Thyroid gland (tissue), 4 donors: ENCODE results near the gene ERICH2. TPM values are rescaled to one million over a fixed set of nuclear protein-coding genes. Genes with fewer than 3 reads are reported as not detected.

ENCODE experiments used
- DNase-seq, 2 donors: peaks; one replicate each; pipeline ENCODE4 v3.0.0-alpha.2; 2019
- H3K27ac ChIP-seq, 3 donors: fragments of 200-600 bp; sonication (generic); 1 replicate in 2 of 3; 2 replicates in 1 of 3; pipeline ENCODE4 v1.5.1; 2016 to 2019; ENCODE audit warnings: mild to moderate bottlenecking in 1 of 3, moderate library complexity in 1 of 3
- H3K27me3 ChIP-seq: fragments of 200-600 bp; sonication (generic); one replicate; pipeline ENCODE4 v1.5.1; 2019
- H3K36me3 ChIP-seq, 2 donors: fragments of 200-600 bp; sonication (generic); one replicate each; pipeline ENCODE4 v1.5.1; 2016 to 2019
- H3K4me1 ChIP-seq, 2 donors: fragments of 200-600 bp; sonication (generic); one replicate each; pipeline ENCODE4 v1.5.1; 2017 to 2019
- H3K4me3 ChIP-seq, 3 donors: fragments of 200-600 bp; sonication (generic); replicated peaks in 1 of 3; 1 replicate in 2 of 3; 2 replicates in 1 of 3; pipeline ENCODE4 v1.5.1; 2016; ENCODE audit warnings: mild to moderate bottlenecking in 1 of 3
- H3K9me3 ChIP-seq: fragments of 200-600 bp; sonication (generic); one replicate; pipeline ENCODE4 v1.5.1; 2017
- CTCF ChIP-seq, 6 experiments: fragments of 200-600 bp in 3 of 6; fragments of 450-650 bp in 3 of 6; sonication (generic) in 3 of 6; IDR thresholded peaks; one replicate each; pipeline ENCODE4 v1.5.1; 2016 to 2019; ENCODE audit warnings: antibody characterized with exemption in 6 of 6, mild to moderate bottlenecking in 2 of 6, inconsistent platforms in 1 of 6, moderate library complexity in 1 of 6
- POLR2A ChIP-seq, 2 donors: fragments of 450-650 bp; IDR thresholded peaks; one replicate each; pipeline ENCODE4 v1.6.1; 2017; ENCODE audit warnings: antibody characterized with exemption in 2 of 2, mild to moderate bottlenecking in 2 of 2, moderate library complexity in 1 of 2
- WGBS, 2 donors: methylation state at CpG; one replicate each; pipeline ENCODE4 v1.1.5; 2017; 5-methylcytosine and 5-hydroxymethylcytosine counted together
- intact Hi-C: fragments of 100-400 bp; cut with DNase I; formaldehyde crosslinking; loops from one replicate; pipeline ENCODE4 v1.15.1; 2023
- total RNA-seq, 4 donors: library from RNA; depleted of rRNA; stranded (reverse); fragments of >200 nt; gene quantifications; one replicate each; pipeline ENCODE4 v1.2.3, GENCODE V29; 2016

ERICH2 gene
- total RNA-seq, 4 donors from 2014 or later: not detected

- intact Hi-C loops: no loop called here
- Histone ChIP-seq H3K4me1 (peaks cover 44 to 58% of the 10 kb centered on the region in 2 donors), H3K27me3 (peaks cover 43% of the 10 kb centered on the region), H3K4me3 (peak overlapping the region in 1 of 3 donors; percentile 6), H3K9me3 (no peaks in the 10 kb centered on the region), H3K36me3 (no peaks in the 10 kb centered on the region), H3K27ac (no peak overlapping the region)
- no peak for DNase-seq
- TF ChIP-seq POLR2A (IDR thresholded peaks at IDR 0.05): no peak
- TF ChIP-seq CTCF (IDR thresholded peaks at IDR 0.05): peak in 1 of 6 experiments; percentile 16
- WGBS, 2 donors: 10 to 21% methylated on average over 22 to 41 of the region's 43 CpGs
These were observed 52.3 kb downstream of the ERICH2 start for GRCh38 chr2:170822290-170823087.

- H3K27me3 ChIP-seq: peaks cover 38% of the 10 kb centered on the region
These were observed 53.1 kb downstream of the ERICH2 start for GRCh38 chr2:170823088-170823897.

GRCh38 chr2:170823898-170824215, 53.7 kb downstream of the ERICH2 start:
- intact Hi-C loops: no loop called here
- TF ChIP-seq CTCF (IDR thresholded peaks at IDR 0.05): no peak
- TF ChIP-seq POLR2A (IDR thresholded peaks at IDR 0.05): no peak
- Histone ChIP-seq H3K9me3 (no peaks in the 10 kb centered on the region), H3K27me3 (peaks cover 33% of the 10 kb centered on the region), H3K4me1 (peaks cover 31 to 45% of the 10 kb centered on the region in 2 donors), H3K4me3 (no peak overlapping the region), H3K36me3 (no peaks in the 10 kb centered on the region), H3K27ac (no peak overlapping the region)
- 13 to 25% methylated on average over 11 of the region's 11 CpGs for WGBS, 2 donors
- DNase-seq: no peak

More at GRCh38 chr2:170823088-170823897, 53.1 kb downstream of the ERICH2 start:
- intact Hi-C loops: no loop called here
- Histone ChIP-seq H3K36me3 (no peaks in the 10 kb centered on the region), H3K4me3 (peak overlapping the region in 1 of 3 donors; percentile 20), H3K4me1 (peaks cover 36 to 50% of the 10 kb centered on the region in 2 donors), H3K27ac (no peak overlapping the region), H3K9me3 (no peaks in the 10 kb centered on the region)
- DNase-seq: peak; percentile 31 to 36
- TF ChIP-seq CTCF (IDR thresholded peaks at IDR 0.05): no peak
- TF ChIP-seq POLR2A (IDR thresholded peaks at IDR 0.05): no peak
- 4 to 12% methylated on average over 35 to 36 of the region's 61 CpGs for WGBS, 2 donors

GRCh38 chr2:170824526-170825015, 54.4 kb downstream of the ERICH2 start:
- no peak for DNase-seq
- 46 to 73% methylated on average over 2 of the region's 2 CpGs for WGBS, 2 donors
- H3K27ac ChIP-seq: no peak overlapping the region
- no peak overlapping the region for H3K4me3 ChIP-seq
- H3K9me3 ChIP-seq: no peaks in the 10 kb centered on the region
- peaks cover 26% of the 10 kb centered on the region for H3K27me3 ChIP-seq
- no peak for TF ChIP-seq POLR2A (IDR thresholded peaks at IDR 0.05)
- no peak for TF ChIP-seq CTCF (IDR thresholded peaks at IDR 0.05)
- intact Hi-C loops: no loop called here
- no peaks in the 10 kb centered on the region for H3K36me3 ChIP-seq
- peaks cover 31 to 44% of the 10 kb centered on the region in 2 donors for H3K4me1 ChIP-seq
